Activated T-helper 17 cell treated with anti-CD3 and anti-CD28 coated beads, Interleukin-2, amount 50 U/mL, for 72 hours (primary cell): ENCODE results near the gene PID1. TPM values are rescaled to one million over a fixed set of nuclear protein-coding genes. Genes with fewer than 3 reads are reported as not detected.

ENCODE experiments used
- ATAC-seq: fragments of 150-1000 bp; cut with Tn5 transposase; replicated peaks from 2 replicates; pipeline ENCODE4 v1.10.0; 2021; ENCODE audit warnings: mild to moderate bottlenecking, moderate library complexity
- H3K27ac Mint-ChIP-seq: one replicate; pipeline ENCODE4 v1.8.0; 2022; ENCODE audit warnings: mixed read lengths
- H3K27me3 Mint-ChIP-seq: one replicate; pipeline ENCODE4 v1.8.0; 2022; ENCODE audit warnings: mixed read lengths
- H3K36me3 Mint-ChIP-seq: one replicate; pipeline ENCODE4 v1.8.0; 2022; ENCODE audit warnings: low read depth, mild to moderate bottlenecking, mixed read lengths
- H3K4me1 Mint-ChIP-seq: one replicate; pipeline ENCODE4 v1.8.0; 2022; ENCODE audit warnings: mixed read lengths
- H3K4me3 Mint-ChIP-seq: one replicate; pipeline ENCODE4 v1.8.0; 2022; ENCODE audit warnings: mild to moderate bottlenecking, mixed read lengths
- H3K9me3 Mint-ChIP-seq: one replicate; pipeline ENCODE4 v1.8.0; 2022; ENCODE audit warnings: mixed read lengths
- total RNA-seq, 2 donors: library from RNA; stranded (reverse); gene quantifications; one replicate each; pipeline ENCODE4 v1.2.3, GENCODE V29; 2022

The PID1 gene
- total RNA-seq, 2 donors from 2014 or later: not detected

DNA sequence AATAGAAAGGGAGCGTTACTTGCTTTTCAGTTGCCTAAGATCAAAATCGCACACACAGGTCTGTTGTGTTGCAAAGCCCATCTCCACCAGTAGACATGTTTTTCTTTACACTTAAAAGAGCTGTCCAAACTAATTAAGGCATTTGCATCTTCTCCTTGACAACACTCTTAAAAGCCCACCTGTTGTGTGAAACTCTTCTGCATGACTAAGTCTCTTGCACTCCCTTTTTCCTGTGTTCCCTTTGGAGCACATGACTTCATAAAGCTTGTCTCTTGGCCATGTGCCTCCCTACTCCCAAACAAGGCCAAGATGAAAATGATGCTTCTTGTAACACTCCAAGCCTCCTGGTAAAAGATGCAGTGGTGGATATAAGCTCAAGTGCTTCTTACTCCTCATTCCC lies 26.1 kb downstream of the PID1 start:
- H3K9me3 Mint-ChIP-seq: peaks cover 14% of the 10 kb centered on the region
- H3K36me3 Mint-ChIP-seq: no peaks in the 10 kb centered on the region
- peaks cover 3% of the 10 kb centered on the region for H3K27me3 Mint-ChIP-seq
- H3K4me1 Mint-ChIP-seq: no peaks in the 10 kb centered on the region
- H3K4me3 Mint-ChIP-seq: no peak overlapping the region
- no peak overlapping the region for H3K27ac Mint-ChIP-seq
- no peak for ATAC-seq

- Mint-ChIP-seq H3K4me3 (no peak overlapping the region), H3K27me3 (peaks cover 3% of the 10 kb centered on the region)
These were observed 27.1 kb downstream of the PID1 start for GRCh38 chr2:229243890-229244560.

GRCh38 chr2:229240984-229241491 lies 30.0 kb downstream of the PID1 start:
- H3K36me3 Mint-ChIP-seq: no peaks in the 10 kb centered on the region
- H3K27ac Mint-ChIP-seq: no peak overlapping the region
- H3K4me1 Mint-ChIP-seq: no peaks in the 10 kb centered on the region
- H3K4me3 Mint-ChIP-seq: no peak overlapping the region
- peaks cover 3% of the 10 kb centered on the region for H3K27me3 Mint-ChIP-seq
- peaks cover 23% of the 10 kb centered on the region for H3K9me3 Mint-ChIP-seq
- ATAC-seq: no peak

More at GRCh38 chr2:229243890-229244560, 27.1 kb downstream of the PID1 start:
- peaks cover 18% of the 10 kb centered on the region for H3K9me3 Mint-ChIP-seq
- H3K36me3 Mint-ChIP-seq: no peaks in the 10 kb centered on the region
- H3K27ac Mint-ChIP-seq: no peak overlapping the region
- no peak for ATAC-seq
- H3K4me1 Mint-ChIP-seq: no peaks in the 10 kb centered on the region

DNA sequence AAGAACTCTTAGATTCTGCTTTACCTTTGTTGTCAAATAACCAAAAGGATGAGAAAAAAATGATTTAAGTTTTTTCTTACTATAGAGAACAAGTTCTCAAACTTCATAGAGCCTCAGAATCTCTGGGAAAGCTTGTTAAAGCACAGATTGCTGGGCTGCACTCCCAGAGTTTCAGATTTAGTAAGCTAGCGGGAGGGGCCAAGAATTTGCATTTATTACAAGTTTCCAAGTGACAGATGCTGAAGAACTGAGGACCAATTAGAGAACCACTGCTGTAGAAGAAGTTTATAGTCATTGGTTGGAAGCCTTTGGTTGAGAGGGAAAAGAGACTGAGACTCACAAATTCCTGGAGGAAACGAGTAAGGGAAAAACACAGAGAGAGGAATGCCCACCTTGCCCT lies 32.1 kb downstream of the PID1 start:
- H3K4me3 Mint-ChIP-seq: no peak overlapping the region
- peaks cover 20% of the 10 kb centered on the region for H3K9me3 Mint-ChIP-seq
- H3K27ac Mint-ChIP-seq: no peak overlapping the region
- H3K27me3 Mint-ChIP-seq: no peaks in the 10 kb centered on the region
- H3K36me3 Mint-ChIP-seq: no peaks in the 10 kb centered on the region
- no peak for ATAC-seq
- H3K4me1 Mint-ChIP-seq: no peaks in the 10 kb centered on the region

DNA sequence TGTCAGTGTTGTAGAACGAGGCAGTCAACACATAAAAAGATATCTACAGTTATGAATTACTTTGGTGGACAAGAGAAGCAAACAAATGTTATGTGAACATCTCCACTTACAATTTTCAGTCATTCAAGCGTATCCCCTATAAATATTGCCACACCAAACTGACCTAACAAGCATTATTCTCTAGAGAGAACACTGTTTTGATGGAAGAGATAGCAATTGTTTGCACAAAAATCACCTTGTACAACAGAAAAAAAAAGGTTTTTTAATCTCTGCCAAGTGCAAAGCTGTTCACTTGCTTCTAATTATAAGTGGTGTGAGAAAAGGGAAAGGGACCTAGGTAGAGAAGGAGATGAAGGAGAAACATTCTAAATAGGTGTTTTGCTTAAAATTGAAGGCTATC lies 33.8 kb downstream of the PID1 start:
- no peaks in the 10 kb centered on the region for H3K4me1 Mint-ChIP-seq

DNA sequence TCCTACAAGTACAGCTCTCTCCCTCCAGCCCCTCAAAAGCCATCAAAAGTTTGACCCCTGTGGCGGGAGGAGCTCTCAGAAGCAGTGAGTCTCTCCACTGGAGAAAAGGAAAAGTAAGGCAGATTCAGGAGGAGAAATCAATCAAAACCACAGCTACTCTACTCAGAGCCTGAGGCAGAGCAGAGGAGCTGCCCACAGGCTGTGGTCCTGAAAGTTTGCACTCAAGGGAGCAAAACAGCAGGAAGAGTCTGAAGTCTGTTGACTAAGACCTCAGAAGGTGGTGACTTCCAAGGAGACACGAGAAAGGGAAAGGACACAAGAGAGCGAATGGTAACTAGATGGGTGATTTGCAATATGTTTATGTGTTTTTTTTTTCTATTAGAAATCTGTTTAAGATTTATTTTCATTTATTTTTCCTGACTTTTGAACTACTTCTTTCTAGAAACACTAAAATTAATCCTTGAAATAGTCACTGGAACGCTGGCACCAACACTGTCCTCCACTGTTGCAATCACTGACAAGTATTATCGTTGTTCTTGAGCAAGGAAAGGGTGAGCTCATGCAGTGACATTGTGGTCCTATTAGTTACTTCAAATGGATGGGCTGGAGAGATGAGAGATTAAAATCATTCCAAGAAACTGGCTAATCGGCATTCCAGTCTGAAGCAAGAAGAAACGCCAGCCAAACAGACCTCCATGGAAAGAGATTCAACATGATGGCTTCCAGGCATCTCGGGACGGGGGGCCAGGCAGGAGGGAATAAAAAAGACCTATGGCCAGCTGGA lies 35.8 kb downstream of the PID1 start:
- ATAC-seq: no peak
- peaks cover 10% of the 10 kb centered on the region for H3K9me3 Mint-ChIP-seq
- H3K36me3 Mint-ChIP-seq: no peaks in the 10 kb centered on the region

More for the DNA sequence above, 33.8 kb downstream of the PID1 start:
- Mint-ChIP-seq H3K27me3 (no peaks in the 10 kb centered on the region), H3K27ac (no peak overlapping the region), H3K4me3 (no peak overlapping the region), H3K9me3 (peaks cover 15% of the 10 kb centered on the region), H3K36me3 (no peaks in the 10 kb centered on the region)
- ATAC-seq: no peak

DNA sequence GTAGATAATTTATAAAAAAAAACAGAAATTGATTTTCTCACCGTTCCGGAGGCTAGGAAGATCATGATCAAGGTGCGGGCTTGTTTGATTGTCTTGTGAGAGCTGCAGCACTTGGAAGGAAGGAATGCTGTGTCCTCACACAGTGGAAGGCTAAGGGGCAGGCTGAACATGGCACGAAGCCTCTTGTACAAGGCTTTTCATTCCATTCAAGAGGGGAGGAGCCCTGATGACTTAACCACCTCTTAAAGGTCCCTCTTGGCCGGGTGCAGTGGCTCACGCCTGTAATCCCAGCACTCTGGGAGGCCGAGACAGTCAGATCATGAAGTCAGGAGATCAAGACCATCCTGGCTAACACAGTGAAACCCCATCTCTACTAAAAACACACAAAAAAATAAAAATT lies 39.2 kb downstream of the PID1 start:
- Mint-ChIP-seq H3K27me3 (peaks cover 3% of the 10 kb centered on the region), H3K9me3 (no peaks in the 10 kb centered on the region), H3K36me3 (no peaks in the 10 kb centered on the region), H3K27ac (no peak overlapping the region), H3K4me3 (no peak overlapping the region), H3K4me1 (no peaks in the 10 kb centered on the region)
- ATAC-seq: no peak

More for the DNA sequence above, 35.8 kb downstream of the PID1 start:
- Mint-ChIP-seq H3K4me3 (no peak overlapping the region), H3K27ac (no peak overlapping the region), H3K4me1 (no peaks in the 10 kb centered on the region), H3K27me3 (no peaks in the 10 kb centered on the region)

DNA sequence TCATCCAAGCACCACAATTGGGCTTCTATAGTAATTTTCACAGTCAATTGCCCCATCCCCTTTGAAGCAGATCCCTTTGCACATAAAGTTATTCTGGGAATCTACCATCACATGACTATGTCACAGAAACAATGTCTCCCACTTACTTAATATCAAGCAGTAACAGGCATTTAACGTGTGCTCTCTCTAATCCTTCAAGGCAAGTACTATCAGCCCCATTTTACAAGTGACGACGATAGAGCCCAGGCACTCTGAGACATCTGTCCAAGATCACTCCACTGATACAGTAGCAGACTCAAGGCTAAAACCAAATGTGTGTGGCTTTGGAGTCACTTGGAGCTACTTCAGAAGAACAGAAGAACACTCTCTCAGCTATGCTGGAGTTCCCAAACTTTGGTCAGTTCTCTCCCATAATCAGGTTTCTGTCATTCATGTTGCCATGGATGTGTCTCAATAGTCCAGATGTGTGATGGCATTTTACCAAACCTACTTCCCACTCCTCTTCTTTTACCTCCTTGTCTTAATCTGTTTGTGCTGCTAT lies 39.7 kb downstream of the PID1 start:
- no peaks in the 10 kb centered on the region for H3K9me3 Mint-ChIP-seq
- ATAC-seq: no peak
- H3K4me1 Mint-ChIP-seq: no peaks in the 10 kb centered on the region
- no peaks in the 10 kb centered on the region for H3K36me3 Mint-ChIP-seq
- no peak overlapping the region for H3K27ac Mint-ChIP-seq
- no peak overlapping the region for H3K4me3 Mint-ChIP-seq
- H3K27me3 Mint-ChIP-seq: peaks cover 3% of the 10 kb centered on the region

GRCh38 chr2:229230911-229231310 lies 40.2 kb downstream of the PID1 start:
- no peak for ATAC-seq
- Mint-ChIP-seq H3K27me3 (peaks cover 3% of the 10 kb centered on the region), H3K9me3 (no peaks in the 10 kb centered on the region), H3K4me1 (no peaks in the 10 kb centered on the region), H3K27ac (no peak overlapping the region), H3K4me3 (no peak overlapping the region), H3K36me3 (no peaks in the 10 kb centered on the region)

DNA sequence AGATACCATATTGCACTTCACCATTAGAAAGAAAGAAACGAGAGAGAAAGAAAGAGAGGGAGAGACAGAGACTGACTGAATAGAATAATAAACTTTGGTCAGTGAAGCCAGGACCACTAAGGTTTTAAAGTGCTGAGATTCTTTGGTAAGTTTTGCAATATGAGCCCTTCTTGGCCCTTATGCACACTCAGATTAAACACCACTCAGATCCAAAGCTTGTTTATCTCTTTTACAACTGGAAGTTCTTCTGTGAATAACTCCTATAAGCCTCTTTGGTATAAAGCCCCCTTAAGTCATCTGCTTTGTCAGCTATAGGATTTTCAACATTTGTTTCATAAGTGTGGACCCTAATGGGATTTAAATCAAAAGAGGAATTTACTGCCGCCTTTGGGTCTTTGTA lies 40.8 kb downstream of the PID1 start:
- Mint-ChIP-seq H3K27ac (no peak overlapping the region), H3K9me3 (no peaks in the 10 kb centered on the region), H3K4me3 (no peak overlapping the region), H3K36me3 (no peaks in the 10 kb centered on the region), H3K4me1 (no peaks in the 10 kb centered on the region), H3K27me3 (peaks cover 3% of the 10 kb centered on the region)
- ATAC-seq: no peak

DNA sequence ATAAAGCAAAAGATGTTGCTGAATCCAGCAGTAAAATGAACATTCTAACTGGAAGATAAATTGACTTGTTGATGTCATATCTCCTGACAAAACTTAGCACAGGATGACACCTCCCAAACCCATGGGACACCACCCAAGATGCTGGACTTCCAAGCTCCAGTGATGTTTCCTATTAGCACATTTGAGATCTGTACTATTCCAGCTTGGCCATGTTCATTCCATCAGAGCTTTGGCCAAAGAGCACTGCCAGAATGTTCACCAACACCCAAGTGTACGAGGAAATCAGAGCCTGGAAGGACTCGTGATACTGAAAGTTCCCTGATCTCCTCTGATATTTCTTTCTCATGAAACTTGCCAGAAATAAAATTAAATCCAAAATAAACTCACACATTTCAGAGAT lies 44.7 kb downstream of the PID1 start:
- Mint-ChIP-seq H3K9me3 (peaks cover 9% of the 10 kb centered on the region), H3K4me1 (no peaks in the 10 kb centered on the region), H3K36me3 (no peaks in the 10 kb centered on the region), H3K27ac (no peak overlapping the region), H3K4me3 (no peak overlapping the region), H3K27me3 (peaks cover 3% of the 10 kb centered on the region)
- ATAC-seq: no peak

GRCh38 chr2:229223107-229223506 lies 48.0 kb downstream of the PID1 start:
- H3K36me3 Mint-ChIP-seq: no peaks in the 10 kb centered on the region
- H3K27me3 Mint-ChIP-seq: no peaks in the 10 kb centered on the region
- H3K9me3 Mint-ChIP-seq: peaks cover 11% of the 10 kb centered on the region
- no peak for ATAC-seq
- H3K4me3 Mint-ChIP-seq: no peak overlapping the region
- H3K4me1 Mint-ChIP-seq: no peaks in the 10 kb centered on the region
- no peak overlapping the region for H3K27ac Mint-ChIP-seq

DNA sequence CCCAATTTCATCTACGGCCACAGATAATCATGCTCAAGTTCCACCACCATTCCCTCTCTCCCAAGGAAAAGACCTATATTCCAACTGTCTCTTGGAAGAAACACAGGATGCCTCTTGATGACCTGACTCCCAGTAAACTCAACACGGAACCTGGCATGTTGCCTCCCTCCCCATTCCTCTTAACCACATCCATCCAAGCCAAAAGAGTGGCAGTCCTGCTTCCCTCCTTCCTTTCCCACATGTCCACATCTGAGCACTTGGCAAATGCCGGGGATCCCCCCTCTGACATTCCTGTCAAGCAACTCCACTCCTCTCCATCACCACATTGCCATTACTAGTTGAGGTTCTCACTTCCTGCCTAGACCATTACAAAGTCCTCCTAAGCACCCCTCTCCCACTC lies 49.4 kb downstream of the PID1 start:
- no peaks in the 10 kb centered on the region for H3K36me3 Mint-ChIP-seq
- no peaks in the 10 kb centered on the region for H3K27me3 Mint-ChIP-seq
- H3K4me1 Mint-ChIP-seq: no peaks in the 10 kb centered on the region
- ATAC-seq: no peak
- H3K4me3 Mint-ChIP-seq: no peak overlapping the region
- H3K9me3 Mint-ChIP-seq: peaks cover 11% of the 10 kb centered on the region
- H3K27ac Mint-ChIP-seq: no peak overlapping the region

DNA sequence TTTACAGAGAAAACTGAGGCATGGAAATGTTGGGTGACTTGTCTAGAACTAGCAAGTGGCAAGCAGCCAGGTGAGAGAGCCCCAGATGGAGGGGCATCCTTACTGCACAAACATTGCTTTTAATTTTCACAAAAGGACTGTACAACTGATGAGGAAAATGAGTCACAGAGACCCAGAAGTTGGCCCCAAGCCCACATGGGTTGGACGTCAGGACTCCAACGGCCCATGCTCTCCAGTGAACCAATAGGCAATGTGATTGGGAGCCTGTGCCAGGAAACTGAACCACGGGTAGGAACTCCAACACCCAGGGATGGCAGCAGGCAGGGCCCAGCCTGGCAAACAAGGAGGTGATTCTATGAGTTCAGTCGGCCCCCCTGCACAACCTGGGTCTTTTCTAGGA lies 50.8 kb downstream of the PID1 start:
- H3K4me1 Mint-ChIP-seq: no peaks in the 10 kb centered on the region
- H3K36me3 Mint-ChIP-seq: no peaks in the 10 kb centered on the region
- H3K27me3 Mint-ChIP-seq: no peaks in the 10 kb centered on the region
- H3K4me3 Mint-ChIP-seq: no peak overlapping the region
- no peak overlapping the region for H3K27ac Mint-ChIP-seq
- peaks cover 11% of the 10 kb centered on the region for H3K9me3 Mint-ChIP-seq
- no peak for ATAC-seq
